Fibroblast of the aortic adventitia (primary cell): ENCODE measurements around the gene KCNH1. TPM values are rescaled to one million over a fixed set of nuclear protein-coding genes. Genes with fewer than 3 reads are reported as not detected.
"Not testable (repeated sequence)": the region's sequence is repeated elsewhere in the genome, so short reads cannot be mapped to it uniquely, and the experiment has no call there.

Experiments
- DNase-seq: peaks from one replicate; pipeline ENCODE4 v3.0.0-alpha.2; 2010; ENCODE audit warnings: low read depth
- H3K4me3 ChIP-seq: 2 replicates; pipeline ENCODE4 v1.5.1; 2011; ENCODE audit warnings: low read depth, mild to moderate bottlenecking, control low read depth, low read length, moderate library complexity
- total RNA-seq: library from RNA; depleted of rRNA; stranded (reverse); fragments of >200 nt; gene quantifications from 2 replicates; pipeline ENCODE4 v1.2.3, GENCODE V29; 2012; ENCODE audit warnings: low replicate concordance
- TF ChIP-seq, protein P1 (sequence below): IDR thresholded peaks from 2 replicates; pipeline ENCODE4 v1.5.1; 2011; ENCODE audit warnings: mild to moderate bottlenecking, low read length, control low read depth, inconsistent platforms; ENCODE audit not compliant: insufficient read depth

Gene KCNH1
- total RNA-seq, 1 donor: not detected

DNA sequence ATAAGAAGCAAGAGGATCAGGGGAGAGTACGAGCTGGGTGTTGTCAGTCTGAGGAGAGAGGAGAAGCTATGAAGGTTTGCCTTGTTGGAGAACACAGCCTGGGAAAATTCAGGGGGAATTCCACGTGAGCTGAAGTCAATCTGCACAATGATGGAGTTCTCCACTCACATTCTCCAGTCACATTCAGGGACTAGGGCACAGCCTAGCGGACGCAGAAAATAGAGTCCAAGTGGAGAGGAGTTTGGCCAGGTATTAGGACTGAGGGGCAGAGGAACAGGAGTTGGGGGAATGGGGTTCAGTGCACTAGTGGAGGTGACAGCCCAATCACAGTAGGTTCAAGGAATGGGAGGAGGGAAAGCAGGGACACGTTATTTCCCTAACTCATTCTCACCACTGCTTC, 124.0 kb downstream of the KCNH1 start:
- no peak for DNase-seq
- H3K4me3 ChIP-seq: no peak overlapping the region
- TF ChIP-seq, protein P1, sequence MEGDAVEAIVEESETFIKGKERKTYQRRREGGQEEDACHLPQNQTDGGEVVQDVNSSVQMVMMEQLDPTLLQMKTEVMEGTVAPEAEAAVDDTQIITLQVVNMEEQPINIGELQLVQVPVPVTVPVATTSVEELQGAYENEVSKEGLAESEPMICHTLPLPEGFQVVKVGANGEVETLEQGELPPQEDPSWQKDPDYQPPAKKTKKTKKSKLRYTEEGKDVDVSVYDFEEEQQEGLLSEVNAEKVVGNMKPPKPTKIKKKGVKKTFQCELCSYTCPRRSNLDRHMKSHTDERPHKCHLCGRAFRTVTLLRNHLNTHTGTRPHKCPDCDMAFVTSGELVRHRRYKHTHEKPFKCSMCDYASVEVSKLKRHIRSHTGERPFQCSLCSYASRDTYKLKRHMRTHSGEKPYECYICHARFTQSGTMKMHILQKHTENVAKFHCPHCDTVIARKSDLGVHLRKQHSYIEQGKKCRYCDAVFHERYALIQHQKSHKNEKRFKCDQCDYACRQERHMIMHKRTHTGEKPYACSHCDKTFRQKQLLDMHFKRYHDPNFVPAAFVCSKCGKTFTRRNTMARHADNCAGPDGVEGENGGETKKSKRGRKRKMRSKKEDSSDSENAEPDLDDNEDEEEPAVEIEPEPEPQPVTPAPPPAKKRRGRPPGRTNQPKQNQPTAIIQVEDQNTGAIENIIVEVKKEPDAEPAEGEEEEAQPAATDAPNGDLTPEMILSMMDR: no peak

DNA sequence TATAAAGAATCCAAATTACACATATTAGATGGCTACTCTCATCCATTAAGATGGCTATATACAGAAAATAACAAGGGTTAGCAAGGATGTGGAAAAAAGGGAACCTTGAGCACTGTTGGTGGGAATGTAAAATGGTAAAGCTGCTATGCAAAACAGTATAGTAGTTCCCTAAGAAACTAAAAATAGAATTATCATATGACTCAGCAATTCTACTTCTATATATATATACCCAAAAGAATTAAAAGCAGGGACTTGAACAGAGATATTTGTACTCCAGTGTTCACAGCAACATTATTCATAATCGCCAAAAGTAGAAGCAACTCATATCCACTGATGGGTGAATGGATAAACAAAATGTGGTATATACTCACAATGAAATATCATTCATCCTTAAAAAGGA, 126.1 kb downstream of the KCNH1 start:
- no peak overlapping the region for H3K4me3 ChIP-seq
- no peak for DNase-seq
- TF ChIP-seq, protein P1: no peak

DNA sequence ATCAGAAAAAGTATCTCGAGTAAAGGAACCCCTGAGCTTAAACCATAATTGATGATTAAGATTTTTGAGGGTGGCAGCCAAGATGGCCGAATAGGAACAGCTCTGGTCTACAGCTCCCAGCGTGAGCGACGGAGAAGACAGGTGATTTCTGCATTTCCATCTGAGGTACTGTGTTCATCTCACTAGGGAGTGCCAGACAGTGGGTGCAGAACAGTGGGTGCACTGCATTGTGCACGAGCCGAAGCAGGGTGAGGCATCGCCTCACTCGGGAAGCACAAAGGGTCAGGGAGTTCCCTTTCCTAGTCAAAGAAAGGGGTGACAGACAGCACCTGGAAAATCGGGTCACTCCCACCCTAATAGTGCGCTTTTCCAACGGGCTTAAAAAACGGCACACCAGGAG, 138.0 kb downstream of the KCNH1 start:
- not testable (repeated sequence) for H3K4me3 ChIP-seq, DNase-seq

DNA sequence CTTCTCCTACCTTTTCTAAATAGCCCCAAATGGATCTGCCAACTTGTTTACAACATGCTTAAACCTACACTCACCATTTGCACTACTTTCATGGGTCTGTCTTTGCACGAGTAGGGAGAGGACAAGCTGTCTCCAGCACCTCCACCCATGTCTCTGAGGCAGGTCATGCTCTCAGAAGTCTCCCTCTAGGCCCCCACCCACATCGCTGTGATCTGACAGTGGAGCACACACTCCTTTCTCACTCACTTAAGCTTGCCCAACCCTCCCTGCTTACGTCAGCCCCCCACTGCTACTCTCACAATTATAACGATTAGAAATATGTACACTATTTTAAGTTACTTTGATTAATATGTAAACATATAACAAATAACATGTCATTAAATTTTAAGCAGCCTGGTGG, 141.1 kb downstream of the KCNH1 start:
- TF ChIP-seq, protein P1: no peak
- no peak for DNase-seq
- no peak overlapping the region for H3K4me3 ChIP-seq

DNA sequence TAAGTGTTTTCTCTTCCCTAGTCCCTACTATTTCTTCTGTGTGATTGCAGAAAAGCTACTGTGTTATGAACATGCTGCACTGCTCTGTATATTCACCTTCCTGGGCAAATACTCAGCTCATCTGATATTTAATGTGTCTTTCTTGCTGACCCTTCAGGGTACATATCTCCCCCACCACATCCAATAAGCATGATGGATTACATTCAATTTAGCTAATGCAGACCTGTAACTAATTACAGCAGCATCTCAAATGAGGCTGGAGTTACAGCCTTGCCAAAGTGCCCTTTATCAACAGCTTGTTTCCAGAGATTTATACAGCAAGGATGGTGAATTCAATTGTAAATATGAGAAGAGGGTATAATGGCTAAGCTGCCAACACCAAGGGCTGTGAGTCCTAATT, 144.0 kb downstream of the KCNH1 start:
- H3K4me3 ChIP-seq: no peak overlapping the region
- TF ChIP-seq, protein P1: no peak
- DNase-seq: no peak

DNA sequence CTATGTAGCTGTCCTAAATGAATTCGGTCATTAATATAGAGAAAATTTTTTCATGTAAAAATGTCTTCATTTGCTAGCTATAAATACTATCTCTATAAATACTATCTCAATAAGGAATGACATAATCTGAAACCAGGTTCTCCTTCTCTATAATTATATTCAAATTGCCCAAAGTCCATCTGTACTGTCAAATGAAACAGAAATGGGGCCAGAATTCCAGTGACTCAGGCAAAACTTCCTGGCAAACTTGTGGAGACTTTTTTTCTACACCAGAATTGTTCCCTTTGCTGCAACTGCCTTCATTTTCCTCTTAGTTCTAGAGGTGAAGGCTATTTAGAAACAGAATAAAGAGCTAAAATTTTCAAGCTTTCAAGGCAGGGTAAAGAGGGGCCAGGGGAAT, 152.5 kb downstream of the KCNH1 start:
- TF ChIP-seq, protein P1: no peak
- no peak for DNase-seq
- H3K4me3 ChIP-seq: no peak overlapping the region

DNA sequence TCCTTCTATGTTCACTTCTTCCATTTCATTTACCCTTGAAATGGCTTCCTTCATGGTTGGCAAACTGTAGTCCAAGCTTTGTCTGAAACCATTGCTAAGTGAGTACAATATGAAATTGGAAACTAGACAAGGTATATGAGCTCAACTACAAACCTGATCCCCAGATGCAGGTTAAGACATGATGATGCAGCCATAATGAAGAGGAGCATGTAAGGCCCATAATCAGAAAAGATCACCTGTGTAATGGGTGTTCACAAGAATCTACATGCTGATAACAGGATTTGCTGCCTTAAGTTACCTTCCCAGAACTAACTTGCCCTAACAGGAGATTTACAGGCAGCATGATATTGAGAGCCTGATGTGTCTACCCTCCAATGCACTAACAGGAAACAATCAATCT, 153.9 kb downstream of the KCNH1 start:
- TF ChIP-seq, protein P1: no peak

DNA sequence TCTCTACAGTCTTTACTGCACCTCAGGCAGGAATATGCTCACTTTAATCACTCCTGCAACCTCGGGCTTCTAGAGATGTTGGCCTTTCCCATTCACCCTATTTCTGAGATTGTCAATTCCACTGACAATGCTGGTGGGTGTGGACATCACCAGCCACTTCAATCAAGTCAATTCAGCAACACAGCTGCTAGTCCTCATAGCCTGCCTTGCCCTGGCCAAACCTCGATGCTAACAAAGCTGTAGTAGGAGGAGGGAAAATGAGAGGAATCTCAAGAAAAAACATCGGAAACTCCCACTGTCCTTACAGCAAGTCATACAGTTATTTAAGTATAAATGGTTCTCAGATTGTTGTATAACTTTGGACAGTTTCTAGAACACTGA, 155.0 kb downstream of the KCNH1 start:
- TF ChIP-seq, protein P1: no peak
- no peak for DNase-seq
- H3K4me3 ChIP-seq: no peak overlapping the region

More for the DNA sequence above, 153.9 kb downstream of the KCNH1 start:
- DNase-seq: no peak
- no peak overlapping the region for H3K4me3 ChIP-seq
